Astrocyte (in vitro differentiated cells and primary cell): ENCODE data around the gene NPW. TPM values are rescaled to one million over a fixed set of nuclear protein-coding genes. Genes with fewer than 3 reads are reported as not detected.

Source experiments
- DNase-seq: peaks from one replicate; pipeline ENCODE4 v3.0.0-alpha.2; 2010; ENCODE audit warnings: low read depth
- FAIRE-seq: peaks from 2 replicates; lab custom pipeline; 2011; peaks lifted over from hg19 to GRCh38; lab: Jason Lieb, UNC
- H2AFZ ChIP-seq: 2 replicates; pipeline ENCODE4 v1.6.0; 2012; ENCODE audit warnings: low read depth, low read length, inconsistent platforms
- H3K27ac ChIP-seq: 2 replicates; pipeline ENCODE4 v1.5.1; 2011; ENCODE audit warnings: low read depth, low read length, inconsistent platforms
- H3K27me3 ChIP-seq: 2 replicates; pipeline ENCODE4 v1.6.0; 2011; ENCODE audit warnings: low read length, inconsistent platforms; ENCODE audit not compliant: insufficient read depth
- H3K36me3 ChIP-seq: 2 replicates; pipeline ENCODE4 v1.5.1; 2011; ENCODE audit warnings: low read length, inconsistent platforms; ENCODE audit not compliant: insufficient read depth
- H3K4me1 ChIP-seq: 2 replicates; pipeline ENCODE4 v1.5.1; 2011; ENCODE audit warnings: low read length, inconsistent platforms; ENCODE audit not compliant: insufficient read depth
- H3K4me2 ChIP-seq: 2 replicates; pipeline ENCODE4 v1.6.0; 2012; ENCODE audit warnings: low read length, inconsistent platforms
- H3K4me3 ChIP-seq: 2 replicates; pipeline ENCODE4 v1.5.1; 2011; ENCODE audit warnings: low read depth, mild to moderate bottlenecking, low read length, inconsistent platforms; ENCODE audit not compliant: insufficient read depth
- H3K79me2 ChIP-seq: 2 replicates; pipeline ENCODE4 v1.6.0; 2012; ENCODE audit warnings: mild to moderate bottlenecking, low read length, inconsistent platforms; ENCODE audit not compliant: insufficient read depth
- H3K9ac ChIP-seq: 2 replicates; pipeline ENCODE4 v1.6.0; 2012; ENCODE audit warnings: mild to moderate bottlenecking, low read length, inconsistent platforms
- H3K9me3 ChIP-seq: 2 replicates; pipeline ENCODE4 v1.5.1; 2012; ENCODE audit warnings: low read depth, mild to moderate bottlenecking, low read length, inconsistent platforms; ENCODE audit not compliant: insufficient read depth
- H4K20me1 ChIP-seq: 2 replicates; pipeline ENCODE4 v1.6.0; 2012; ENCODE audit warnings: low read length, inconsistent platforms; ENCODE audit not compliant: insufficient read depth
- H3K27ac Mint-ChIP-seq: one replicate; pipeline ENCODE4 v1.8.0; 2021; ENCODE audit warnings: mild to moderate bottlenecking, mixed read lengths; ENCODE audit not compliant: unreplicated experiment
- H3K27me3 Mint-ChIP-seq: one replicate; pipeline ENCODE4 v1.8.0; 2021; ENCODE audit warnings: low read depth, mixed read lengths; ENCODE audit not compliant: unreplicated experiment
- H3K36me3 Mint-ChIP-seq: one replicate; pipeline ENCODE4 v1.8.0; 2021; ENCODE audit warnings: low read depth, mixed read lengths; ENCODE audit not compliant: unreplicated experiment
- H3K4me1 Mint-ChIP-seq: one replicate; pipeline ENCODE4 v1.8.0; 2021; ENCODE audit warnings: low read depth, mixed read lengths; ENCODE audit not compliant: unreplicated experiment
- H3K4me3 Mint-ChIP-seq: one replicate; pipeline ENCODE4 v1.8.0; 2021; ENCODE audit warnings: mild to moderate bottlenecking, moderate library complexity, mixed read lengths; ENCODE audit not compliant: unreplicated experiment
- H3K9me3 Mint-ChIP-seq: one replicate; pipeline ENCODE4 v1.8.0; 2021; ENCODE audit warnings: mild to moderate bottlenecking, mixed read lengths; ENCODE audit not compliant: unreplicated experiment
- EZH2 ChIP-seq: IDR thresholded peaks from 2 replicates; pipeline ENCODE4 v1.6.1; 2012; ENCODE audit warnings: mild to moderate bottlenecking, low read length, inconsistent platforms; ENCODE audit not compliant: insufficient read depth
- total RNA-seq: library from RNA; stranded (reverse); gene quantifications from 2 replicates; pipeline ENCODE4 v1.2.1, GENCODE V29; 2021
- TF ChIP-seq, protein P1 (sequence below): IDR thresholded peaks from 2 replicates; pipeline ENCODE4 v1.5.1; 2011; ENCODE audit warnings: low read depth, mild to moderate bottlenecking, inconsistent platforms, low read length, moderate library complexity; ENCODE audit not compliant: insufficient read depth

The NPW gene
- total RNA-seq, 1 donor from 2014 or later = 2.1 TPM

DNA sequence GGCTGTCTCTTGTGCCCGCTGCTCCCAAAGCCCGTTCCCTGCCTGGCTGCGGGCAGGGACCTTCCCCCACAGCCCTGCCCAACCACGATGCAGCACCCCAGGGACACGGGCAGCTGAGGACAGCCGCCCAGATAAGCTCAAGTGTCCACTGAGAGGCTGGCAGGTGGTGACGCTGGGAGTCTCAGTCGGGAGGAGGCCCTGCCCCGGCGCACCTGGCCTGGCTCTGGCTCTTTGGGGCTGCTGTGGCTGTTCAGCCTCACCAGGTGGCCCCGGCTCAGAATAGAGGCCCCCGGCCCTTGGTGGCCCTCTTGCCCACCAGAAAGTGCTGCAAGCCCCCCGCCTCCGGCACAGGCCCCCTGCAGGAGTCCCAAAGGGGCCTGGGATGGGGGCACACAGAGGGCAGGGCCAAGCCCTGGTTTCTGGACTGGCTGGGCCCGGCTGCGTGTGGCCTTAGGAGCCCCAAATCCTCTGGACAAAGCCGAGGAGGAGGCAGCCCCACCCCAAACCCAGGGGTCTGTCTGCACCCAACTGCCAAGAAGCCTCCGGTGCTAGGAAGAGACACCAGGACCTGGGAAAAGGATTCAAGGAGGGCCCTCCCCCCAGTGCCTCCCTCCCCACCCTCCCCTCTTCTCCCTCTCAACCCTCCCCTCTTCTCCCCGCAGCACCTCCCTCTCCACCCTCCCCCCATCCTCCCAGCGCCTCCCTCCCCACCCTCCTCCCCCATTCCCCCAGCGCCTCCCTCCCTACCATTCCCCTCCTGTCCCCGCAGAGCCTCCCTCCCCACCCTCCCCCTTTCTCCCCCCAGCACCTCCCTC is 22.8 kb downstream of the NPW start:
- no peak for FAIRE-seq
- H3K27ac ChIP-seq = no peak overlapping the region
- peaks cover 4% of the 10 kb centered on the region for H3K4me1 Mint-ChIP-seq

DNA sequence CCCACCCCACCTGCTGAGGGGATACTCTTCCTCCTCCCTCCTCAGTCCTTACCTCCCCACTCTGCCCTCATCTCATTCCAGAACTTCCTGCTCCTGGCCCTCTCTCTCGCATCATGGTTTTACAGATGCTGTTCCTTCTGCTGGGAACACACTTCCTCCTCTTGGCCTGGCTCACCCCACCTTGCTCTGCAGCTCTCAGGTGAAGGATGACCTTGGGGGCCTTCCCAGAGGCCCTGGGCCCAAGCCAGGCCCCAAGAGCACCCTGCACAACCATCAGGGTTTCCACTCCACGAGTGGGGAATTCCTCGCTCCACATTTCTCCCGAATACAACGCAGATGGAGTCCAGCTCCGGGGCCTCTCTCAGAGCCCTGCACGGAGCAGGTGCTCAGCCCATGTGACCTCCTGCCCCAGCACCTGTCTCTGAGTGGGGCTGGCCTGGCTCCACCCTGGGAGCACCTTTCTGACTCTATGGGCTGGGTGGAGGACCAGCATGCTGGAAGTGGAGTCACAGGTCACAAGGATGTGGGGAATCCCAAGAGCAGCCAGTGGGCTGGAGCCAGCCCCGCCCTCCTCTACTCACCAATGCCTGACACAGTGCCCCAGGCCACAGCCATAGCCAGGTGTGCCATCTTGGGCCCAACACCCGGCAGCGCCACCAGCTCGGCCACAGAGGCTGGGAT is 23.5 kb downstream of the NPW start:
- H2AFZ ChIP-seq = no peak overlapping the region
- Mint-ChIP-seq H3K27me3 (no peaks in the 10 kb centered on the region), H3K9me3 (no peaks in the 10 kb centered on the region), H3K4me3 (no peak overlapping the region), H3K4me1 (peaks cover 4% of the 10 kb centered on the region), H3K36me3 (peaks cover 3% of the 10 kb centered on the region), H3K27ac (no peak overlapping the region)
- no peaks in the 10 kb centered on the region for H3K36me3 ChIP-seq
- H3K27me3 ChIP-seq = no peaks in the 10 kb centered on the region
- H3K27ac ChIP-seq = no peak overlapping the region
- no peak for FAIRE-seq
- no peak for DNase-seq
- peaks cover 4% of the 10 kb centered on the region for H3K79me2 ChIP-seq
- TF ChIP-seq, protein P1, sequence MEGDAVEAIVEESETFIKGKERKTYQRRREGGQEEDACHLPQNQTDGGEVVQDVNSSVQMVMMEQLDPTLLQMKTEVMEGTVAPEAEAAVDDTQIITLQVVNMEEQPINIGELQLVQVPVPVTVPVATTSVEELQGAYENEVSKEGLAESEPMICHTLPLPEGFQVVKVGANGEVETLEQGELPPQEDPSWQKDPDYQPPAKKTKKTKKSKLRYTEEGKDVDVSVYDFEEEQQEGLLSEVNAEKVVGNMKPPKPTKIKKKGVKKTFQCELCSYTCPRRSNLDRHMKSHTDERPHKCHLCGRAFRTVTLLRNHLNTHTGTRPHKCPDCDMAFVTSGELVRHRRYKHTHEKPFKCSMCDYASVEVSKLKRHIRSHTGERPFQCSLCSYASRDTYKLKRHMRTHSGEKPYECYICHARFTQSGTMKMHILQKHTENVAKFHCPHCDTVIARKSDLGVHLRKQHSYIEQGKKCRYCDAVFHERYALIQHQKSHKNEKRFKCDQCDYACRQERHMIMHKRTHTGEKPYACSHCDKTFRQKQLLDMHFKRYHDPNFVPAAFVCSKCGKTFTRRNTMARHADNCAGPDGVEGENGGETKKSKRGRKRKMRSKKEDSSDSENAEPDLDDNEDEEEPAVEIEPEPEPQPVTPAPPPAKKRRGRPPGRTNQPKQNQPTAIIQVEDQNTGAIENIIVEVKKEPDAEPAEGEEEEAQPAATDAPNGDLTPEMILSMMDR = no peak
- TF ChIP-seq EZH2 = no peak
- no peak overlapping the region for H3K4me3 ChIP-seq
- peaks cover 41% of the 10 kb centered on the region for H3K4me1 ChIP-seq
- H3K4me2 ChIP-seq = no peak overlapping the region
- H3K9ac ChIP-seq = no peak overlapping the region
- no peaks in the 10 kb centered on the region for H3K9me3 ChIP-seq
- H4K20me1 ChIP-seq = no peaks in the 10 kb centered on the region

More for the DNA sequence above, 22.8 kb downstream of the NPW start:
- Histone ChIP-seq H3K4me2 (no peak overlapping the region), H3K36me3 (no peaks in the 10 kb centered on the region), H4K20me1 (no peaks in the 10 kb centered on the region), H3K9me3 (no peaks in the 10 kb centered on the region), H3K4me1 (peaks cover 47% of the 10 kb centered on the region), H3K9ac (no peak overlapping the region), H2AFZ (no peak overlapping the region), H3K4me3 (no peak overlapping the region), H3K27me3 (no peaks in the 10 kb centered on the region), H3K79me2 (peaks cover 5% of the 10 kb centered on the region)
- no peak for DNase-seq
- Mint-ChIP-seq H3K4me3 (no peak overlapping the region), H3K9me3 (no peaks in the 10 kb centered on the region), H3K27ac (no peak overlapping the region), H3K27me3 (no peaks in the 10 kb centered on the region), H3K36me3 (peaks cover 3% of the 10 kb centered on the region)
- no peak for TF ChIP-seq EZH2
- TF ChIP-seq, protein P1 = no peak
